GM23338 (cell line): ENCODE data around the gene ENOX1.

Experiments
- CREB1 ChIP-seq: fragments of 250-450 bp; sonication (Bioruptor Pico); IDR thresholded peaks from 2 replicates; pipeline ENCODE4 v1.5.0; 2020; ENCODE audit warnings: low read depth, mild to moderate bottlenecking, moderate library complexity
- EZH2 ChIP-seq: fragments of 200-600 bp; sonication (generic); IDR thresholded peaks from one replicate; pipeline ENCODE4 v1.8.0; 2017; ENCODE audit warnings: antibody characterized with exemption, mild to moderate bottlenecking, low read depth; ENCODE audit not compliant: unreplicated experiment
- EZH2phosphoT487 ChIP-seq: fragments of 200-600 bp; sonication (generic); IDR thresholded peaks from one replicate; pipeline ENCODE4 v1.8.1; 2018; ENCODE audit warnings: antibody characterized with exemption; ENCODE audit not compliant: unreplicated experiment
- JUNB ChIP-seq: IDR thresholded peaks from one replicate; pipeline ENCODE4 v1.6.1; 2016; ENCODE audit warnings: antibody characterized with exemption; ENCODE audit not compliant: unreplicated experiment
- NANOG ChIP-seq: IDR thresholded peaks from 2 replicates; pipeline ENCODE4 v1.6.1; 2016; ENCODE audit warnings: antibody characterized with exemption, borderline replicate concordance
- POLR2AphosphoS5 ChIP-seq: IDR thresholded peaks from 2 replicates; pipeline ENCODE4 v1.6.1; 2016; ENCODE audit warnings: antibody characterized with exemption, low read depth
- STAT1 ChIP-seq: IDR thresholded peaks from one replicate; pipeline ENCODE4 v1.6.1; 2016; ENCODE audit warnings: antibody characterized with exemption; ENCODE audit not compliant: unreplicated experiment
- ZNF114 ChIP-seq: fragments of 250-450 bp; sonication (Bioruptor Pico); IDR thresholded peaks from 2 replicates; pipeline ENCODE4 v1.5.0; 2020; ENCODE audit warnings: mild to moderate bottlenecking, moderate library complexity
- ZNF331 ChIP-seq: fragments of 250-450 bp; sonication (Bioruptor Pico); IDR thresholded peaks from 2 replicates; pipeline ENCODE4 v1.5.0; 2020; ENCODE audit warnings: low read depth, mild to moderate bottlenecking, moderate library complexity
- TF ChIP-seq, protein P1 (sequence below), 2 experiments: fragments of 200-600 bp in 1 of 2; sonication (generic) in 1 of 2; conservative IDR thresholded peaks; 2 replicates each; pipeline versions ENCODE4 v1.5.1 to v1.6.1; 2016 to 2017; ENCODE audit warnings: antibody characterized with exemption in 2 of 2, low read depth in 2 of 2, mild to moderate bottlenecking in 2 of 2, moderate library complexity in 1 of 2
- TF ChIP-seq, protein P2 (sequence below): IDR thresholded peaks from one replicate; pipeline ENCODE4 v1.6.1; 2018; ENCODE audit warnings: antibody characterized with exemption; ENCODE audit not compliant: unreplicated experiment
- TF ChIP-seq, protein P3 (sequence below): IDR thresholded peaks from 2 replicates; pipeline ENCODE4 v1.6.1; 2016; ENCODE audit warnings: antibody characterized with exemption
- TF ChIP-seq, protein P4 (sequence below): fragments of 250-450 bp; sonication (Bioruptor Pico); IDR thresholded peaks from 2 replicates; pipeline ENCODE4 v1.5.0; 2020; ENCODE audit warnings: mild to moderate bottlenecking, moderate library complexity

DNA sequence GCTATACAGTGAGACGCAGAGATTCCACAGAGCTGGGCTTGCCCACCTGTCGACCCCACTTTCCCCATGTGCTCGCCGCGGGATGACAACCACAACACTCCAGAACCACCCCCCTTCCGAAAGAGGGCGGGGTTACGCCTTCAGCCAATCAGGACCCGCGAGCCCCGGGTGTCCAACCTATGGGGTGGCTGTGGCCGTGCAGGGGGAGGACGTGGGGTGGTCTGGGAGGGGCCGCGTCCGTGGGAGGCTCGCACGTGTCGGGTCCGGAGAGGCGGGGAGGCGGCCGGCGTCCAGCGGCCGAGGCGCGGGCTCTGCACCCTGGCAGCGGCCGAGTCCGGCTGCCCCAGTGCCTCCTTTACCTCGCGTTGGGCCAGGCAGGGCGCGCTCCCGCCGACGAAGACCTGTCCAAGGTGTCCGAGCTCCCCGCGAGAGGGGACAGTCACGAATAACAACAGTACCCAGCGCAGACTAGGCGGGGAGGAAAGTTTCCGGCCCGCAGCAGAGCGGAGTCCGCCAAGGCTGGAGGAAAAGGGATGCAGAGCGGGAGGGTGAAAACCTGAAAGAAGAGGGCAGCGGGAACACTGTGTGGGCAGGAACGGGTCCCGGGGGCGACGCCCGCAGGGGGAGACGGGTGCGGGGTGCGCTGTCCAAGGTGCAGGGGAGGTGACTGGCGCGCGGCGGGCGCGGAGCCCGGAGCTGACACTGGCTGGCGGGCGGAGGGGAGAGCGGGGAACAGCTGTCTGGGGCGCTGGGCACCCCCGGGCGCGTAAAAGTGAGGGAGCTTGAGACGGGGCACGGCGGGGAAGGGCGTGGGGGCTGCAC, 911 bp downstream of the ENOX1 start:
- TF ChIP-seq POLR2AphosphoS5: no peak
- TF ChIP-seq, protein P1, sequence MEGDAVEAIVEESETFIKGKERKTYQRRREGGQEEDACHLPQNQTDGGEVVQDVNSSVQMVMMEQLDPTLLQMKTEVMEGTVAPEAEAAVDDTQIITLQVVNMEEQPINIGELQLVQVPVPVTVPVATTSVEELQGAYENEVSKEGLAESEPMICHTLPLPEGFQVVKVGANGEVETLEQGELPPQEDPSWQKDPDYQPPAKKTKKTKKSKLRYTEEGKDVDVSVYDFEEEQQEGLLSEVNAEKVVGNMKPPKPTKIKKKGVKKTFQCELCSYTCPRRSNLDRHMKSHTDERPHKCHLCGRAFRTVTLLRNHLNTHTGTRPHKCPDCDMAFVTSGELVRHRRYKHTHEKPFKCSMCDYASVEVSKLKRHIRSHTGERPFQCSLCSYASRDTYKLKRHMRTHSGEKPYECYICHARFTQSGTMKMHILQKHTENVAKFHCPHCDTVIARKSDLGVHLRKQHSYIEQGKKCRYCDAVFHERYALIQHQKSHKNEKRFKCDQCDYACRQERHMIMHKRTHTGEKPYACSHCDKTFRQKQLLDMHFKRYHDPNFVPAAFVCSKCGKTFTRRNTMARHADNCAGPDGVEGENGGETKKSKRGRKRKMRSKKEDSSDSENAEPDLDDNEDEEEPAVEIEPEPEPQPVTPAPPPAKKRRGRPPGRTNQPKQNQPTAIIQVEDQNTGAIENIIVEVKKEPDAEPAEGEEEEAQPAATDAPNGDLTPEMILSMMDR (conservative IDR thresholded peaks at IDR 0.05; ENCODE audit: low read depth in 2 of 2): no peak
- TF ChIP-seq NANOG: no peak
- TF ChIP-seq, protein P2, sequence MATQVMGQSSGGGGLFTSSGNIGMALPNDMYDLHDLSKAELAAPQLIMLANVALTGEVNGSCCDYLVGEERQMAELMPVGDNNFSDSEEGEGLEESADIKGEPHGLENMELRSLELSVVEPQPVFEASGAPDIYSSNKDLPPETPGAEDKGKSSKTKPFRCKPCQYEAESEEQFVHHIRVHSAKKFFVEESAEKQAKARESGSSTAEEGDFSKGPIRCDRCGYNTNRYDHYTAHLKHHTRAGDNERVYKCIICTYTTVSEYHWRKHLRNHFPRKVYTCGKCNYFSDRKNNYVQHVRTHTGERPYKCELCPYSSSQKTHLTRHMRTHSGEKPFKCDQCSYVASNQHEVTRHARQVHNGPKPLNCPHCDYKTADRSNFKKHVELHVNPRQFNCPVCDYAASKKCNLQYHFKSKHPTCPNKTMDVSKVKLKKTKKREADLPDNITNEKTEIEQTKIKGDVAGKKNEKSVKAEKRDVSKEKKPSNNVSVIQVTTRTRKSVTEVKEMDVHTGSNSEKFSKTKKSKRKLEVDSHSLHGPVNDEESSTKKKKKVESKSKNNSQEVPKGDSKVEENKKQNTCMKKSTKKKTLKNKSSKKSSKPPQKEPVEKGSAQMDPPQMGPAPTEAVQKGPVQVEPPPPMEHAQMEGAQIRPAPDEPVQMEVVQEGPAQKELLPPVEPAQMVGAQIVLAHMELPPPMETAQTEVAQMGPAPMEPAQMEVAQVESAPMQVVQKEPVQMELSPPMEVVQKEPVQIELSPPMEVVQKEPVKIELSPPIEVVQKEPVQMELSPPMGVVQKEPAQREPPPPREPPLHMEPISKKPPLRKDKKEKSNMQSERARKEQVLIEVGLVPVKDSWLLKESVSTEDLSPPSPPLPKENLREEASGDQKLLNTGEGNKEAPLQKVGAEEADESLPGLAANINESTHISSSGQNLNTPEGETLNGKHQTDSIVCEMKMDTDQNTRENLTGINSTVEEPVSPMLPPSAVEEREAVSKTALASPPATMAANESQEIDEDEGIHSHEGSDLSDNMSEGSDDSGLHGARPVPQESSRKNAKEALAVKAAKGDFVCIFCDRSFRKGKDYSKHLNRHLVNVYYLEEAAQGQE: peak; percentile 74
- TF ChIP-seq ZNF114: no peak
- peak; percentile 44 for TF ChIP-seq EZH2
- TF ChIP-seq CREB1: no peak
- TF ChIP-seq ZNF331 (CRISPR knock-in tag): no peak
- TF ChIP-seq JUNB: no peak
- TF ChIP-seq, protein P3, sequence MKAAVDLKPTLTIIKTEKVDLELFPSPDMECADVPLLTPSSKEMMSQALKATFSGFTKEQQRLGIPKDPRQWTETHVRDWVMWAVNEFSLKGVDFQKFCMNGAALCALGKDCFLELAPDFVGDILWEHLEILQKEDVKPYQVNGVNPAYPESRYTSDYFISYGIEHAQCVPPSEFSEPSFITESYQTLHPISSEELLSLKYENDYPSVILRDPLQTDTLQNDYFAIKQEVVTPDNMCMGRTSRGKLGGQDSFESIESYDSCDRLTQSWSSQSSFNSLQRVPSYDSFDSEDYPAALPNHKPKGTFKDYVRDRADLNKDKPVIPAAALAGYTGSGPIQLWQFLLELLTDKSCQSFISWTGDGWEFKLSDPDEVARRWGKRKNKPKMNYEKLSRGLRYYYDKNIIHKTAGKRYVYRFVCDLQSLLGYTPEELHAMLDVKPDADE: no peak
- TF ChIP-seq EZH2phosphoT487: no peak
- TF ChIP-seq STAT1: no peak
- TF ChIP-seq, protein P4, sequence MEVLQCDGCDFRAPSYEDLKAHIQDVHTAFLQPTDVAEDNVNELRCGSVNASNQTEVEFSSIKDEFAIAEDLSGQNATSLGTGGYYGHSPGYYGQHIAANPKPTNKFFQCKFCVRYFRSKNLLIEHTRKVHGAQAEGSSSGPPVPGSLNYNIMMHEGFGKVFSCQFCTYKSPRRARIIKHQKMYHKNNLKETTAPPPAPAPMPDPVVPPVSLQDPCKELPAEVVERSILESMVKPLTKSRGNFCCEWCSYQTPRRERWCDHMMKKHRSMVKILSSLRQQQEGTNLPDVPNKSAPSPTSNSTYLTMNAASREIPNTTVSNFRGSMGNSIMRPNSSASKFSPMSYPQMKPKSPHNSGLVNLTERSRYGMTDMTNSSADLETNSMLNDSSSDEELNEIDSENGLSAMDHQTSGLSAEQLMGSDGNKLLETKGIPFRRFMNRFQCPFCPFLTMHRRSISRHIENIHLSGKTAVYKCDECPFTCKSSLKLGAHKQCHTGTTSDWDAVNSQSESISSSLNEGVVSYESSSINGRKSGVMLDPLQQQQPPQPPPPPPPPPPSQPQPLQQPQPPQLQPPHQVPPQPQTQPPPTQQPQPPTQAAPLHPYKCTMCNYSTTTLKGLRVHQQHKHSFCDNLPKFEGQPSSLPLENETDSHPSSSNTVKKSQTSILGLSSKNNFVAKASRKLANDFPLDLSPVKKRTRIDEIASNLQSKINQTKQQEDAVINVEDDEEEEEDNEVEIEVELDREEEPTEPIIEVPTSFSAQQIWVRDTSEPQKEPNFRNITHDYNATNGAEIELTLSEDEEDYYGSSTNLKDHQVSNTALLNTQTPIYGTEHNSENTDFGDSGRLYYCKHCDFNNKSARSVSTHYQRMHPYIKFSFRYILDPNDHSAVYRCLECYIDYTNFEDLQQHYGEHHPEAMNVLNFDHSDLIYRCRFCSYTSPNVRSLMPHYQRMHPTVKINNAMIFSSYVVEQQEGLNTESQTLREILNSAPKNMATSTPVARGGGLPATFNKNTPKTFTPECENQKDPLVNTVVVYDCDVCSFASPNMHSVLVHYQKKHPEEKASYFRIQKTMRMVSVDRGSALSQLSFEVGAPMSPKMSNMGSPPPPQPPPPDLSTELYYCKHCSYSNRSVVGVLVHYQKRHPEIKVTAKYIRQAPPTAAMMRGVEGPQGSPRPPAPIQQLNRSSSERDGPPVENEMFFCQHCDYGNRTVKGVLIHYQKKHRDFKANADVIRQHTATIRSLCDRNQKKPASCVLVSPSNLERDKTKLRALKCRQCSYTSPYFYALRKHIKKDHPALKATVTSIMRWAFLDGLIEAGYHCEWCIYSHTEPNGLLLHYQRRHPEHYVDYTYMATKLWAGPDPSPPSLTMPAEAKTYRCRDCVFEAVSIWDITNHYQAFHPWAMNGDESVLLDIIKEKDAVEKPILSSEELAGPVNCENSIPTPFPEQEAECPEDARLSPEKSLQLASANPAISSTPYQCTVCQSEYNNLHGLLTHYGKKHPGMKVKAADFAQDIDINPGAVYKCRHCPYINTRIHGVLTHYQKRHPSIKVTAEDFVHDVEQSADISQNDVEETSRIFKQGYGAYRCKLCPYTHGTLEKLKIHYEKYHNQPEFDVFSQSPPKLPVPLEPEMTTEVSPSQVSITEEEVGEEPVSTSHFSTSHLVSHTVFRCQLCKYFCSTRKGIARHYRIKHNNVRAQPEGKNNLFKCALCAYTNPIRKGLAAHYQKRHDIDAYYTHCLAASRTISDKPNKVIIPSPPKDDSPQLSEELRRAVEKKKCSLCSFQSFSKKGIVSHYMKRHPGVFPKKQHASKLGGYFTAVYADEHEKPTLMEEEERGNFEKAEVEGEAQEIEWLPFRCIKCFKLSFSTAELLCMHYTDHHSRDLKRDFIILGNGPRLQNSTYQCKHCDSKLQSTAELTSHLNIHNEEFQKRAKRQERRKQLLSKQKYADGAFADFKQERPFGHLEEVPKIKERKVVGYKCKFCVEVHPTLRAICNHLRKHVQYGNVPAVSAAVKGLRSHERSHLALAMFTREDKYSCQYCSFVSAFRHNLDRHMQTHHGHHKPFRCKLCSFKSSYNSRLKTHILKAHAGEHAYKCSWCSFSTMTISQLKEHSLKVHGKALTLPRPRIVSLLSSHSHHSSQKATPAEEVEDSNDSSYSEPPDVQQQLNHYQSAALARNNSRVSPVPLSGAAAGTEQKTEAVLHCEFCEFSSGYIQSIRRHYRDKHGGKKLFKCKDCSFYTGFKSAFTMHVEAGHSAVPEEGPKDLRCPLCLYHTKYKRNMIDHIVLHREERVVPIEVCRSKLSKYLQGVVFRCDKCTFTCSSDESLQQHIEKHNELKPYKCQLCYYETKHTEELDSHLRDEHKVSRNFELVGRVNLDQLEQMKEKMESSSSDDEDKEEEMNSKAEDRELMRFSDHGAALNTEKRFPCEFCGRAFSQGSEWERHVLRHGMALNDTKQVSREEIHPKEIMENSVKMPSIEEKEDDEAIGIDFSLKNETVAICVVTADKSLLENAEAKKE: no peak
